Subcutaneous abdominal adipose tissue (tissue), 5 donors: Measurements from ENCODE around the gene RENBP.

Source experiments
- H3K27ac ChIP-seq: one replicate; pipeline ENCODE4 v1.7.0; 2013; ENCODE audit warnings: low read depth, mild to moderate bottlenecking, inconsistent platforms, low read length, moderate library complexity
- H3K27me3 ChIP-seq, 5 donors: one replicate each; pipeline ENCODE4 v1.7.0; 2013; ENCODE audit warnings: low read length in 5 of 5, inconsistent platforms in 1 of 5; ENCODE audit not compliant: control insufficient read depth in 5 of 5, insufficient read depth in 4 of 5
- H3K36me3 ChIP-seq, 5 donors: one replicate each; pipeline ENCODE4 v1.7.0; 2013; ENCODE audit warnings: low read length in 5 of 5; ENCODE audit not compliant: control insufficient read depth in 5 of 5, insufficient read depth in 5 of 5
- H3K4me1 ChIP-seq, 5 donors: one replicate each; pipeline ENCODE4 v1.7.0; 2013; ENCODE audit warnings: low read length in 5 of 5, mild to moderate bottlenecking in 3 of 5, moderate library complexity in 1 of 5; ENCODE audit not compliant: control insufficient read depth in 5 of 5, insufficient read depth in 5 of 5
- H3K4me3 ChIP-seq, 5 donors: one replicate each; pipeline ENCODE4 v1.7.0; 2013; ENCODE audit warnings: low read length in 5 of 5, low read depth in 1 of 5
- H3K9ac ChIP-seq, 5 donors: one replicate each; pipeline ENCODE4 v1.7.0; 2013; ENCODE audit warnings: low read length in 5 of 5, mild to moderate bottlenecking in 4 of 5, moderate library complexity in 3 of 5
- H3K9me3 ChIP-seq, 5 donors: one replicate each; pipeline ENCODE4 v1.7.0; 2013; ENCODE audit warnings: low read length in 5 of 5; ENCODE audit not compliant: control insufficient read depth in 5 of 5
- donor health status: healthy.
- donor health status: healthy.
- donor health status: healthy.
- donor health status: healthy.
- donor health status: healthy.

RENBP gene

GRCh38 chrX:153948002-153948466, 3.6 kb upstream of the RENBP start:
- H3K9ac ChIP-seq: no peak overlapping the region
- peaks cover 0 to 48% (median 37%) of the 10 kb centered on the region in 5 donors for H3K36me3 ChIP-seq
- no peaks in the 10 kb centered on the region for H3K9me3 ChIP-seq
- H3K27ac ChIP-seq: no peak overlapping the region
- H3K4me1 ChIP-seq: peaks cover 0 to 47% (median 27%) of the 10 kb centered on the region in 5 donors
- peaks cover 3 to 14% (median 7%) of the 10 kb centered on the region in 5 donors for H3K27me3 ChIP-seq
- no peak overlapping the region for H3K4me3 ChIP-seq

DNA sequence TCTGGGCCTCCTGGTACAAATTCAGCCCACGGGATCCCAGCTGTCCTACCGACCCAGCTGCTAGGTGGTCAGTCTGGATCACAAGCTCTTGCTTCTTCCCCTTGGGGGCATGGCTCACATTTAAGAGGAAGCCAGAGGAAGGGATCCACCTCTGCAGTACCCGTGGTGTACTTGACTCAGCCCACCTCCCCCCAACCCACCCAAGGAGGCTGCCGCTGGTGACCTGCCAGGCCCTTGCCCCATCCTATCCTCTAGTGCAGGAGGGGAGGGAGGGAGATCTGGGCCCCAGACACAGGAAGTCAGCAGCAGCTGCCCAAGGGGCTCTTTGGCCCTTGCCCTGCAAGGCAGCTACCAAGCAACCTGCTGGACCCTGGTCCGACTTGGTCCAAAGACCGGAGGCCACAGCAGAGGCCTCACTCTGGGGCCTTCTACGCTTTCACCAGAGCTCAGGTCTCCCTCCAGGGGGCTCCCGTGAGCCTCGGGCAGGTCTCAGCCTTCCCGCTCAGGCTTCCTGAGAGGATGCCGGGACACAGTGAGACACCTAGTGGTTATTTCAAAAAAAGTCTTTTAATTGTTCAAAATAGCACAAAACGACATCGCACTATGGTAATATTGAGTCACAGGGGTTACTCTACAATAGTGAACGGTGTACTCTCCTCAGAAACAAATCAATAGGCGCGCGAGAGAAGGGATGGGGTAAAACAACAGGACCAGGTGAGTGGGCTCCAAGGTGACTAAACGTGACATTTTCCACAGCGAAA, 2.7 kb upstream of the RENBP start:
- Histone ChIP-seq H3K9me3 (no peaks in the 10 kb centered on the region), H3K27ac (no peak overlapping the region), H3K27me3 (peaks cover 3 to 13% (median 7%) of the 10 kb centered on the region in 5 donors), H3K36me3 (peaks cover 0 to 40% (median 31%) of the 10 kb centered on the region in 5 donors), H3K4me1 (peaks cover 0 to 50% (median 30%) of the 10 kb centered on the region in 5 donors), H3K9ac (peak overlapping the region in 1 of 5 donors; percentile 17), H3K4me3 (no peak overlapping the region)

- H3K27ac ChIP-seq: no peak overlapping the region
- H3K27me3 ChIP-seq: peaks cover 3 to 13% (median 7%) of the 10 kb centered on the region in 5 donors
- peaks cover 0 to 50% (median 31%) of the 10 kb centered on the region in 5 donors for H3K4me1 ChIP-seq
- no peaks in the 10 kb centered on the region for H3K9me3 ChIP-seq
- H3K36me3 ChIP-seq: peaks cover 0 to 30% (median 22%) of the 10 kb centered on the region in 5 donors
- no peak overlapping the region for H3K4me3 ChIP-seq
- H3K9ac ChIP-seq: no peak overlapping the region
Observed at GRCh38 chrX:153945956-153946943, 1.8 kb upstream of the RENBP start.

DNA sequence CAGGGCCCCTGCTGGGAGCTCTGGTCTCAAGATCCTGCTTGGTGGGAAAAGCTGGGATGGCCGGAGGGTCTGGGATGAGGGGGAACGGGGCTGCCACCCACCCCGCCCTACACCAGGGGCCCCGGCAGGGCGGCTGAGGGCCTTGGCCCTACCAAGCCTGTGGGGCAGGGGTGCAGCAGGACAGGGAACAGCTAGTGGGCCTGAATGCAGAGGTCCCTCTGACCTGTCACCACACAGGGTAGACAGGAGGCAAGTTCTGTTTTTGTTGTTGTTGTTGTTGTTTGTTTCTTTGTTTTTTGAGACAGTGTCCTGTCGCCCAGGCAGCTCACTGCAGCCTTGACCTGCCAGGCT, 332 bp upstream of the RENBP start:
- peak overlapping the region in 1 of 5 donors; percentile 45 for H3K9ac ChIP-seq
- no peak overlapping the region for H3K27ac ChIP-seq

DNA sequence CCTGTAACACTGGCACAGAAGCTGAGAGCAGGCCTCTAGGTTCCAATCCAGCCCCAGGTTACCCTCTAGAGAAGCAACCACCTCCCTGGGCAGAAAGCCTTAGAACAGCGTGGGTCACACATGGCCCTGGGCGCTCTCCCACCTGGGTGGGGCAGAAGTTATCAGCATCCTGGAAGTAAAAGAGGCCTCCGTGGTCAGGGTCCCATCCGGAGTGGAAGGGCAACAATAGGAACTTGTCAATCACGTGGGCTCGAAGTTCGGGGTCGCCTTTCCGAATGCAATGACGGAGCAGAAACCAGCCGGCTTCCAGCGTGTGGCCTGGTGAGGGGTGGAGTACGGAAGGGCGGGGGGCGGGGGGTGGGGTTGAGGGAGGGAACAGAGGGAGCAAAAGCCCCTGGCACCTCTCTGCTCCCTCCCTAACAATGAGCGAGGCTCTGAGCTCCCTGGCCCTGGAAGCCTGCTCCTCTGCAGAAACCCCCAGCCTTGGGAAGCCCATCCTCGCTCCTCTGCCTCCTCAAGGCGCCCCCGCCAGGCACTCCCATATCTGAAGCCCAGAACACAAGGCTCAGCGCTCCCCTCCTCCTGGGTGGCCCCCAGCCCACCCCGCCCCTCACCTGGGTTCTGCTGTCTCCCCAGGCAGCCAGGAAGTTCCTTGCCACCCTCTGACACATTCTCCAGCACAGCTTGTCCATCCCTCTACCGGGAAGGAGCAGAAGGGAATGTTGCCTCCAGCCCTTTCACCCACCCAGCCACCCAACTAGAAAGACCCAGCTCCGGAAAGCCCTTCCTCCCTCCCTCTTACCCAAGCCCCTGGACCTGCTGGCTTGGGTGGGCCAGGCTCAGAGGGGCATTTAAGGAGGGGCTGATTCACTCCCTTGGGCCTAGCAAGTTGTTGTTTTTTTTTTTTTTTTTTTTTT, 2.8 kb downstream of the RENBP start:
- Histone ChIP-seq H3K4me3 (peak overlapping the region in 2 of 5 donors; percentile 27 to 40), H3K27me3 (peaks cover 3 to 24% (median 11%) of the 10 kb centered on the region in 5 donors), H3K9me3 (no peaks in the 10 kb centered on the region), H3K4me1 (peaks cover 0 to 30% (median 16%) of the 10 kb centered on the region in 5 donors), H3K27ac (no peak overlapping the region), H3K36me3 (peaks cover 0 to 8% (median 0%) of the 10 kb centered on the region in 5 donors), H3K9ac (no peak overlapping the region)

More for the DNA sequence above, 332 bp upstream of the RENBP start:
- no peaks in the 10 kb centered on the region for H3K9me3 ChIP-seq
- H3K36me3 ChIP-seq: peaks cover 0 to 22% (median 7%) of the 10 kb centered on the region in 5 donors
- peaks cover 3 to 17% (median 10%) of the 10 kb centered on the region in 5 donors for H3K27me3 ChIP-seq
- peaks cover 0 to 52% (median 32%) of the 10 kb centered on the region in 5 donors for H3K4me1 ChIP-seq
- peak overlapping the region in 1 of 5 donors; percentile 67 for H3K4me3 ChIP-seq

DNA sequence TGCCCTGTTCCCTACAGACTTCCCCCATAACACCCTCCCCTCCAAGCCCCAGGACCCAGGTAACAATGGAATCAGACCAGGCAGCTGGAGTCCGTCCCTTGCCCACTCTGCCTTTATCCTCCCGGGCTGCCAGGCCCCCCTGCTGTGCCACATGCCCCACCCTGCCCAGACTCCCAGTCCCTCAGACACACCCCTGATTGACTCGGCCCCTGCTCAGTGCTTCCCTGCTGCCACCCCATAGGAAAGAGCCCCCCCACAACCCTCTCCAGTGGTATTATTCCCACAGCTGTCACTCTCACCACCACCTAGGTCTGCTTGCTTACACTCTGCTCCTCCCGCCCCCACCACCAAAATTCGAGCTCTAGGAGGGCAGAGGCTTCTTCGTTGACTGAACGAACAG, 4.9 kb downstream of the RENBP start:
- Histone ChIP-seq H3K9ac (no peak overlapping the region), H3K27ac (no peak overlapping the region), H3K36me3 (peaks cover 0 to 8% (median 0%) of the 10 kb centered on the region in 5 donors), H3K27me3 (peaks cover 3 to 17% (median 11%) of the 10 kb centered on the region in 5 donors), H3K9me3 (no peaks in the 10 kb centered on the region), H3K4me1 (peaks cover 0 to 32% (median 20%) of the 10 kb centered on the region in 5 donors), H3K4me3 (no peak overlapping the region)

DNA sequence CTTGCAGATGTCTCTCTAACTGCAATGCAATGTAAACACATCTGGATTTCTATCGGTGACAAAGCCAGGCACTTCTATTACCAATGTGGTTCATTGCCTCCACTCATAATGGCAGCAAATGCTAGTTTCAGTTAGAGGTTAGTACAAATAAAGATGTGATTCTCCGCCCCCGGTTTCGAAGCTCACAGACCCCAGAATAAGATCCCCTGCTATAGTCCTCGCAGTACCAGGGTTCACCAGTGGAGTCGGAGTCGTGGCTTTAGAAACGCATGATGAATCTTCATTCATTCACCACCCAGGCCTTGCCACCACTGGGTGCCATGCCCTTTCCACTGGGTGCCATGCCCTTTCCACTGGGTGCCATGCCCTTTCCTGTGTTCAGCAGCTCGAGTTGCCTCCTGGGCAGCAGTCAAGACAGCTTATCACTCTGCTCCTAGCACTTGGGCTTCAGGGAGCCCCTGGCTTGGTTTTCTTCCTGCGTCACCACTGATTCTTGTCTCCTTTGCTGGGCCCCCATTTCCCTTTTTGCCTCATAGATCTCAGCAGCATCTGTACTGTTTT, 6.1 kb downstream of the RENBP start:
- no peaks in the 10 kb centered on the region for H3K9me3 ChIP-seq
- peaks cover 0 to 32% (median 20%) of the 10 kb centered on the region in 5 donors for H3K4me1 ChIP-seq
- no peak overlapping the region for H3K9ac ChIP-seq
- H3K27me3 ChIP-seq: peaks cover 0 to 19% (median 5%) of the 10 kb centered on the region in 5 donors
- H3K4me3 ChIP-seq: no peak overlapping the region
- peaks cover 0 to 8% (median 0%) of the 10 kb centered on the region in 5 donors for H3K36me3 ChIP-seq
- H3K27ac ChIP-seq: no peak overlapping the region

DNA sequence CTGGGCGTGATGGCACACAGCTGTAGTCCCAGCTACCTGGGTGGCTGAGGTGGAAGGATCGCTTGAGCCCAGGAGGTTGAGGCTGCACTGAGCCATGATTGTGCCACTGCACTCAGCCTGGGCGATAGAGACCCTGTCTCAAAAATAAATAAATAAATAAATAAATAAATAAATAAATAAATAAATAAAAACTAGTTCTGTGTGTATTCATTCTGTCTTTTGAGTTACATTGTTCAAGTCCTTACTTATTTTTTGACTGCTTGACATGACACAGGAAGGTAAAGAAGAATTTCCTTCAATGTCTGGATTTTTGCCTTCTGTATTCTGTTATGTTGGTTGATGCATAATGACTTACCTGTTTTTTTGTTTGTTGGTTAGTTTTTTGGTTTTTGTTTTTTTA, 7.4 kb downstream of the RENBP start:
- peaks cover 0 to 27% (median 18%) of the 10 kb centered on the region in 5 donors for H3K4me1 ChIP-seq
- H3K27me3 ChIP-seq: peaks cover 0 to 19% (median 3%) of the 10 kb centered on the region in 5 donors
- peaks cover 0 to 12% (median 4%) of the 10 kb centered on the region in 5 donors for H3K36me3 ChIP-seq
- H3K27ac ChIP-seq: no peak overlapping the region
- H3K9me3 ChIP-seq: no peaks in the 10 kb centered on the region
- no peak overlapping the region for H3K9ac ChIP-seq
- H3K4me3 ChIP-seq: no peak overlapping the region
